Renal cortical epithelial cell (primary cell): ENCODE data around the gene EMX2. TPM values are rescaled to one million over a fixed set of nuclear protein-coding genes. Genes with fewer than 3 reads are reported as not detected.

ENCODE experiments used
- DNase-seq: peaks from one replicate; pipeline ENCODE4 v3.0.0-alpha.2; 2011; ENCODE audit warnings: low read depth
- total RNA-seq: library from RNA; depleted of rRNA; stranded (reverse); fragments of >200 nt; gene quantifications from 2 replicates; pipeline ENCODE4 v1.2.3, GENCODE V29; 2014

The EMX2 gene
- total RNA-seq, 1 donor from 2014 or later = 15.9 TPM

DNA sequence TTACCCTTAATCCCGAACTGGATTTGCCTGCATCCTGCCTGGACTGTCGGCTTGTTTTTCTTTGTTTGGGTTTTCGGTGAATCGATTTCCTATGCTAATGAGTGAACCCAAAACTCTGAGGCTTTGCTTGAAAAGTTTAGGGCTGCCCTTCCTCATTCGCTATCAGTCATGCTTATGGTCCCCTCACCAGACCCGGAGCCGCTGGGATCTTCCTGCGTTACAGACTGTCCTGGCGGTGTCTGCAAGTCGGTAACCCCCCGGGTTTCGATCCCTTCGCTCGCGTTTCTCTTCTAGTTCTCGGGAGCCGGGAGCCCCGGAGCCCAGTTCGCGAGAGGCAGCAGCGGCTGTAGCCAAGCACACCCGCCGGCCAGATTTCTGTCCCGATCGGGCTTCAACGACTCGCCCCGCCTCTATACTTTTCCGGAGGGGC is 2.2 kb downstream of the EMX2 start:
- DNase-seq = no peak

DNA sequence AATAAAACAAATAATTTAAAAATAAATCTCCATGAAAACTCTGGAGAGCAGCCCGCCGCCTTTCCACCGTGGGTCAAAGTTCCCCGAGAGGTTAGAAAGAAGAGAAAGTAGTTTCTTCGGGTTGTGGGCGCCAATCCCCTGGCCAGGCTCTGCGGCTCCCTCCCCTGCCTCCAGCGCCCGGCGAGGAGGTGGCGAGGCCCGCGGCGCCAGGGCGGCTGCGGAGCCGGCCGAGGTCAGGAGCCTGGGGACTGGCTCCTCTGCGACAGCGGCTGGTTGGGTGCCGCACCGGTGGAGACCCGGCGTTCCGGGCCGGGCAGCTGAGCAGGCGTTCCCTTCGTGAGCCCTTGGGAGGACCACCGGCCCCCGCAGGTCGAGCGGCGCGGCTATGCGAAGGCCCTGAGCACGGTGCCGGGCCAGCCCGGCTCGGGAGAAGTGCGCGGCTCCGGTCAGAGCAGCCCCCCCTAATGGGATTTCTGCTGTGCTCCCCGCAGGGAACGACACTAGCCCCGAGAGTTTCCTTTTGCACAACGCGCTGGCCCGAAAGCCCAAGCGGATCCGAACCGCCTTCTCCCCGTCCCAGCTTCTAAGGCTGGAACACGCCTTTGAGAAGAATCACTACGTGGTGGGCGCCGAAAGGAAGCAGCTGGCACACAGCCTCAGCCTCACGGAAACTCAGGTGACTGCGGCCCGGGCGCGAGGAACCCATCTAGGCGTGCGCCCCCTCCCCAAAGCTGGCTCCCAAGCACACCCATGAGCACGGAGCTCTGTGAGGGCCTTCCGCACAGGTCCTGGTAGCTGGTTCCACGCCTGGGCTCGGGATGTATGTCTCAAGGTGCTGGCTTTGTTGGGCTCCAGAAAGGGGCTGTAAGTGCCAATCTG is 2.8 kb downstream of the EMX2 start:
- DNase-seq = no peak

DNA sequence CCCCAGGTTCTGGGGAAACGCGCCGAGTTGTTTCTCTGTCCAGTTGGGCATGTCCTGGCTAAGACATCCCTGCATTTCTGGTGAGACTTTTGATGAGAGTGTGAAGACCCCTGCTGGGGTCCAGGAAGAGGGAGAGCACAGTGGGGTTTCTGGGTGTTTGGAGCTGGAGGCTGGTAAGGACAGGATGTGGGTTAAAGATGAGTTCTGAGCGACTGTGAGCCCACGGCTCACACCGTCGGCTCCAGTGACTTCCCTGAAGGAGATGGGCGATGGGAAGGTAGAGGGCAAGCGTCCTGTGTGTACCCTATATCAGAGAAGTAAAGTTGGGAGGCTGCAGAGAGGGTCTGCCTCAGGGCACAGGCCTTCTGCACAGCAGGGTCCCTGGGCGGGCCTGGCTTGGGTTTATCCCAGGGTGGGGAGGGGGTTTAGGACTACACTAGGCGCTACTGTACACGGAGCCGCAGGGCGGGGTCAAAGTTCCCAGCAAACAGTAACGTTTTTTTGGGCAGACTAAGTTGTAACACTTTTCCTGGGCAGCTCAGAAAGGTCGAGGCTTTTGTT is 3.6 kb downstream of the EMX2 start:
- no peak for DNase-seq

GRCh38 chr10:117546581-117547015 is 4.1 kb downstream of the EMX2 start:
- DNase-seq = no peak

GRCh38 chr10:117547016-117547715 is 4.6 kb downstream of the EMX2 start:
- no peak for DNase-seq

- no peak for DNase-seq
Measured at GRCh38 chr10:117547716-117548668, 5.4 kb downstream of the EMX2 start.

DNA sequence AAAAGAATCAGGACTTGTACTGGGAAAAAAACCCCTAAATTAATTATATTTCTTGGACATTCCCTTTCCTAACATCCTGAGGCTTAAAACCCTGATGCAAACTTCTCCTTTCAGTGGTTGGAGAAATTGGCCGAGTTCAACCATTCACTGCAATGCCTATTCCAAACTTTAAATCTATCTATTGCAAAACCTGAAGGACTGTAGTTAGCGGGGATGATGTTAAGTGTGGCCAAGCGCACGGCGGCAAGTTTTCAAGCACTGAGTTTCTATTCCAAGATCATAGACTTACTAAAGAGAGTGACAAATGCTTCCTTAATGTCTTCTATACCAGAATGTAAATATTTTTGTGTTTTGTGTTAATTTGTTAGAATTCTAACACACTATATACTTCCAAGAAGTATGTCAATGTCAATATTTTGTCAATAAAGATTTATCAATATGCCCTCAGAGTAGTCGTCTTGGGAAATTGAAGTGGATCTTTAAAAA is 6.6 kb downstream of the EMX2 start:
- DNase-seq = no peak

DNA sequence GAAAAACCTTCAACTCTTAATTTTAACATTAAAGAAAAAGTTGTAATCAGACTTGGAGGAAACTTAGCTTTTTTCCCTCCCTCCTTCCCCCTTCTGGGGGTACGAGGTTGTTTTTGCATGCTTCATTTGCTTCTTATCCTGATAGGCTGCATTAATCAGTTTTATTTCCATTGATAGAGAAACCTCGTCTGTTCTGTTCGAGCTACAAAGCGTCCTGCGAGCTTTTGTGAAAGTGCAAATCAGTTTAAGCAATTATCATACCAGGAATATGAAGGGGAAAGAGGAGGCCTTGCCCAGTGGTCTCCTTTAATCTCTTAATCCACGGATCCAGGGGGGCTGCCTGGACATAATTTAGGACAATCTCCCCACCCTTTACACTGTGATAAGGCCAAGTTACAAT is 7.5 kb downstream of the EMX2 start:
- peak; percentile 60 for DNase-seq

GRCh38 chr10:117550599-117551329 is 8.2 kb downstream of the EMX2 start:
- no peak for DNase-seq

DNA sequence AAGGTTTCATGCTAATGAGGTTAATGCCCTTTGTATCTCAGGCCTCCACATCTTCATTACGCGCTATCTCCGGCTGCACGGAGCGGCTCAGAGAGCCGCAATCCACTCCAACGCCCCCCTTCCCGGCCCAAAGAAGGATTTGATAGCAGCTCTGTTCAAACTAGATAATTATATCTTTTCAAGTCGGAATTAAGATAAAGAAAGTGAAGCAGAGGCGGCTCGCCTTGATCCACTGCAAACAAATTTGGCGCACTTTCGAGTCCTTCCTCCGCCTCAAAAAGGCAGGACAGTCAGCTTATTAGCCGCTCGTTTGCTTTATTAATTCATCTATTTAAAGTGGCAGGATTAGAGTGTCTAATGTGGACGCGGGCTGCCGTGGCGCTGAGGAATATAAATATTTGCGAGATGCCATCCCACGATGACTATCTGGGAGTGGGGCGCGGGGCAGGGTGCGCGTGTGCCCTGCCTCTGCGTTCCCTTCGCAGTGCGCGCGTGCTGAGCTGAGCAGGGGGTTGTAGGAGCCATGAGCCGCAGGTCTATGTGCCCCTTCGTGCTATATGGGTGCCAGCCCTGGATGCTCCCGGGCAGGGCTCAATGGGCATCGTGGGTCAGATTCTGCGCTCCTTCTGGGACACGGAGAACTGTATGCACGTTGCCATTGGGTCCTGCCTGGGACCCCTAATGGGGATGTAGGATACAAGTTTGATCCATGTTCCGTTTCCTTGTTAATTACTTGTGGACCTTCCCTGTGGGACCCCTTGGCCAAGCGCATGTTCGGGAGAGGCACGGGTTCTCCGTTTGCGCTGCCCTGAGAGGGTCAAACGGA is 9.0 kb downstream of the EMX2 start:
- no peak for DNase-seq

DNA sequence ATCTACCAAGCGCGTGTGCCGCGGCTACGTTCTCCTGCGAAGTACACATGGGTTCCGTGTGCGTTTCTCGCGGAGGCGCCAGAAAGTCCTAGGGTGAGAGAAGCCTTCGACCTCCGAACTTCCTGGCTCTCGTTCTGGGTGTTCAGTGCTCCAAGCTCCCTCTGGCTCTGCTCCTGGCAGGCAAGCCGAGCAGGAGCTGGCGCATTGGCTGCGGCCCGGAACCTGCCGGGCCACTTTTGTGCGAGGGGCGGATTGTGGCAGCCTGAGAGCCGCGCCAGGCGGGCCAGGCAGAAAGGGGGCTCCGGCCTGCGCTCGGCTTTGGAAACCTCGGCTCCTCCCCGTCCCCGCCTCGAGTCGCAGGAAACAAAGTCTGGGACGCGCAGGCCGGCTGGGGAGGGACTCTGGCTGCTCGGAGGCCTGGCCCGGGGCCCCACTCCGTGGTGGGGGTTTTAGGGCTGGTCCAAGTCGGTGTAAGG is 9.6 kb downstream of the EMX2 start:
- DNase-seq = no peak

GRCh38 chr10:117552701-117553141 is 10.2 kb downstream of the EMX2 start:
- DNase-seq = peak; percentile 49

- DNase-seq = peak; percentile 53
Measured at GRCh38 chr10:117553142-117553814, 10.7 kb downstream of the EMX2 start.

DNA sequence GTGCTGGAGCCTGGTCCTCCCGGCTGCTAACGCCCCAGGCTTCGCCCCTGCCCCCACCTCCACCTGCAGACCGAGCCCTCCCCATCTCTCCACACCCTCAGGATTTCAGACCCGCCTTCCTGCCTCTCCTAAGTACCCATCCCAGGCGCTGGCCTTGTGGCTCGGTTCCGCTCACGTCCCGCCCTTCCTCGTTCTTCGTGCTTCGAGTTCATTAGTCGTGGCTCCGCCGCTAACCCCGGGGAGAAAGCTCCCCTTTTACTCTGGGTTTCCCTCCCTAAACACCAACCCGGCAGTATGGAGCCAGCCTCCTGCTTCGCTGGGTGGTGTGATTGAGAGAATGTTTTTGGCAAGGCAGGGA is 11.2 kb downstream of the EMX2 start:
- no peak for DNase-seq

DNA sequence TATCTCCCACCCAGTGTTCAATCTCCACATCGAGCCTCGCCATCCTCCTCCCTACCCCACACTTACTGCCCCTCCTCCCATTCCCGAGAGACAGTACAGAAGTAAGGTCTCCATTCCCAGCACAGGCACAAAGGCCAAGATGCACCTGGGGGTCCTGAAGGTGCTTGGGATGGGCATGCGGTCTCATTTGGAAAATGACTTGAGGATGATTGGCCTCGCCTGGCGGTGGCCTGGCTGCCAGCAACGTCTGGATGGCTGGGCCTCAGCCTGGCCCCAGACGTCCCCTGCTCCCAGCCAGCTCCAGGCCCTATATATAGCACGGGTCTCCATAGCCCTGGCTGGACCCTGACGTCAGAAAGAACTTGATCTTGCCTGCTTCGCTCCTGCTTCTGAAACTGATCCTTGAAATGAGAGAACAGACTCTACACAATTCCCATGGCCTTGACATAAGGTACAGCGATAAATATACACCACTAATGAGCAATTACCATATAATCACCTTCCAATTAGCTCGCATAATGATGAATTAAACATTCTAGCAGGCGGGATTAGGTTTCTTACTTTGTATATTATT is 11.8 kb downstream of the EMX2 start:
- DNase-seq = no peak

DNA sequence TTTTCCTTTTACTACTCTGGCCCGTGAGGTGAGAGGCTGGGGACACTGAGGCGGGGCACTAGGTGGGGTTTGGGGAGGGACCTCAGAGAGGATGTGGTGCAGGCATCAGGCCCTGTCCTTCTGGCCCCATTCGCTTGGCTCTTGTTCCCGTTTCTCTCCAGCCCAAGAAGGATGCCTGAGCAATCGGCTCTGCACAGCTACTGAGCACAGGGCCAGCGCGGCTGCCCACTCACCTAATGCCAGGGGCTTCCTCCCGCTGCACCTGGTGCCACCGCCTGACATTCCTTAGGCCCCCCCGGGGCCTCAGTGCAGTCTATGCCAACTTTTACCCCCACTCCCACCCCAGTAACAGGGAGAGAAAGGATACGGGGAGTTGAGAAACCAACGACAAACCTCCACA is 12.5 kb downstream of the EMX2 start:
- no peak for DNase-seq

DNA sequence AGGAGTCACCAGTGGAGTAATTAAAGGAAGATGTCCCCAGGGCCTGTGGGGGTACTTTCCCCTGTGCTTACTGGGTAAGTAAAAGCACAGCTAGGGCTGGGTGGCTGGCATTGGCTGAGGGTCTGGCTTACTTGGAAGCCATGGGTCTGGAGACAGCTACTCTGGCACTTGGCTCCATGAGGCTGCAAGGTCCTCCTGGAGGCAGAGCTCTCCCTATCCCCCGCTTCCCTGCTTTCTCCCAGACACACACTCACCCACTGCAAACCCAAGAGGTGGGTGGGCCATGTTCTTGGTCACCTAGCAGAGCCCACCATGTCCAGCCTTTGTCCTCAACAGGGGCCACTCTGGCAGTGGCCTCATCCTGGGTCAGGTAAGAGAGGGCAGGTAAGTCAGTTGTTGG is 13.3 kb downstream of the EMX2 start:
- no peak for DNase-seq

GRCh38 chr10:117556356-117556755 is 13.8 kb downstream of the EMX2 start:
- DNase-seq = no peak

GRCh38 chr10:117559712-117560111 is 17.2 kb downstream of the EMX2 start:
- DNase-seq = no peak
